GM18519 (cell line): ENCODE data around the gene BCL10.

Experiments
- ATAC-seq: cut with Tn5 transposase; IDR thresholded peaks from one replicate; pipeline ENCODE4 v1.9.1; 2021; ENCODE audit warnings: mild to moderate bottlenecking, moderate library complexity; ENCODE audit not compliant: unreplicated experiment, low FRiP score

The BCL10 gene

GRCh38 chr1:85224734-85225623 is 51.5 kb downstream of the BCL10 start:
- ATAC-seq, result no peak

- ATAC-seq, result no peak
Observed at GRCh38 chr1:85224295-85224694, 52.1 kb downstream of the BCL10 start.

GRCh38 chr1:85223334-85223733 is 53.1 kb downstream of the BCL10 start:
- no peak for ATAC-seq

GRCh38 chr1:85220756-85221201 is 55.7 kb downstream of the BCL10 start:
- no peak for ATAC-seq

GRCh38 chr1:85219853-85220610 is 56.4 kb downstream of the BCL10 start:
- no peak for ATAC-seq

GRCh38 chr1:85216697-85217096 is 59.7 kb downstream of the BCL10 start:
- ATAC-seq, result no peak
